HepG2 (cell line): Measurements from ENCODE around the gene FAH. TPM values are rescaled to one million over a fixed set of nuclear protein-coding genes. Genes with fewer than 3 reads are reported as not detected.

Experiments
- ATAC-seq: fragments of 200-7000 bp; cut with Tn5 transposase; 3 replicates; pipeline ENCODE4 v1.9.1; 2020; ENCODE audit warnings: mild to moderate bottlenecking, moderate library complexity
- BruUV-seq: library from RNA; stranded (reverse); fragments of 400-500 nt; replicated peaks from 2 replicates; lab custom pipeline; 2021; lab: Mats Ljungman, UMichigan
- CTCF ChIA-PET: fragments of 300-600 bp; formaldehyde crosslinking; extraction: SDS; loops from one replicate; lab custom pipeline; 2021; ENCODE audit warnings: low total read pairs, inconsistent platforms, low intra/inter-chr PET ratio; lab: Yijun Ruan, JAX
- POLR2A ChIA-PET: fragments of 350-600 bp; sonication (Branson Sonifier 250); formaldehyde crosslinking; loops from one replicate; lab custom pipeline; 2020; ENCODE audit warnings: antibody characterized with exemption, inconsistent platforms; lab: Yijun Ruan, JAX
- DNase-seq: peaks from one replicate; pipeline ENCODE4 v3.0.0-alpha.2; 2015; ENCODE audit warnings: low spot score
- FAIRE-seq: peaks from 3 replicates; lab custom pipeline; 2011; peaks lifted over from hg19 to GRCh38; lab: Jason Lieb, UNC
- H2AFZ ChIP-seq: one replicate; pipeline ENCODE4 v1.6.1; 2011; ENCODE audit warnings: low read length, inconsistent platforms
- H3K27ac ChIP-seq: fragments of 300-600 bp; 3 replicates; pipeline ENCODE4 v1.8.0; 2011; ENCODE audit warnings: mixed run types, mild to moderate bottlenecking, mixed read lengths, low read length, inconsistent platforms; ENCODE audit not compliant: insufficient read depth; ENCODE audit errors: extremely low read length
- H3K27me3 ChIP-seq, 2 experiments: fragments of 200-600 bp in 1 of 2; 2 replicates in 1 of 2; 3 replicates in 1 of 2; pipeline versions ENCODE4 v1.6.0 to v1.8.0; 2011; ENCODE audit warnings: low read length in 2 of 2, mild to moderate bottlenecking in 2 of 2, moderate library complexity in 2 of 2, inconsistent platforms in 1 of 2; ENCODE audit not compliant: insufficient read depth in 2 of 2, control insufficient read depth in 1 of 2
- H3K36me3 ChIP-seq, 2 experiments: fragments of 200-600 bp in 1 of 2; replicated peaks in 1 of 2; 2 replicates in 1 of 2; 3 replicates in 1 of 2; pipeline versions ENCODE4 v1.5.1 to v1.8.0; 2011; ENCODE audit warnings: low read length in 2 of 2, inconsistent platforms in 1 of 2; ENCODE audit not compliant: insufficient read depth in 2 of 2, control insufficient read depth in 1 of 2
- H3K4me1 ChIP-seq: 2 replicates; pipeline ENCODE4 v1.5.1; 2012; ENCODE audit warnings: low read length, inconsistent platforms; ENCODE audit not compliant: insufficient read depth
- H3K4me2 ChIP-seq: 2 replicates; pipeline ENCODE4 v1.6.0; 2011; ENCODE audit warnings: low read depth, low read length, inconsistent platforms
- H3K4me3 ChIP-seq, 3 experiments: fragments of 200-600 bp in 1 of 3; sonication (generic), shearing (Covaris generic) in 1 of 3; replicated peaks in 1 of 3; 2 replicates each; pipeline ENCODE4 v1.5.1; 2011 to 2016; ENCODE audit warnings: low read length in 3 of 3, inconsistent platforms in 2 of 3, low read depth in 2 of 3, mild to moderate bottlenecking in 2 of 3, control low read depth in 1 of 3, mixed read lengths in 1 of 3; ENCODE audit not compliant: insufficient read depth in 1 of 3
- H3K79me2 ChIP-seq: one replicate; pipeline ENCODE4 v1.6.1; 2011; ENCODE audit warnings: low read length, inconsistent platforms; ENCODE audit not compliant: insufficient read depth
- H3K9ac ChIP-seq: 2 replicates; pipeline ENCODE4 v1.6.0; 2011; ENCODE audit warnings: mild to moderate bottlenecking, low read depth, low read length, inconsistent platforms; ENCODE audit not compliant: insufficient read depth
- H3K9me3 ChIP-seq: 2 replicates; pipeline ENCODE4 v1.5.1; 2012; ENCODE audit warnings: mild to moderate bottlenecking, low read length
- H4K20me1 ChIP-seq: 2 replicates; pipeline ENCODE4 v1.6.0; 2011; ENCODE audit warnings: inconsistent platforms, mild to moderate bottlenecking, low read length, moderate library complexity; ENCODE audit not compliant: insufficient read depth
- CEBPG ChIP-seq: IDR thresholded peaks from 2 replicates; pipeline ENCODE4 v1.6.1; 2016
- CREM ChIP-seq, 2 experiments: sonication (generic) in 1 of 2; formaldehyde crosslinking in 1 of 2; IDR thresholded peaks; 2 replicates each; pipeline versions ENCODE4 v1.4.0 to v1.6.1; 2016 to 2020; ENCODE audit warnings: antibody characterized with exemption in 1 of 2, mild to moderate bottlenecking in 1 of 2, missing genetic modification reagents in 1 of 2
- ERF ChIP-seq: IDR thresholded peaks from 2 replicates; pipeline ENCODE4 v1.6.1; 2018; ENCODE audit warnings: missing biosample characterization, missing genetic modification reagents
- FOXC1 ChIP-seq: sonication (generic); formaldehyde crosslinking; IDR thresholded peaks from 2 replicates; pipeline ENCODE4 v1.8.0; 2022; ENCODE audit warnings: mild to moderate bottlenecking, missing genetic modification reagents, borderline replicate concordance
- SIN3B ChIP-seq: fragments of 150-350 bp; IDR thresholded peaks from 2 replicates; pipeline ENCODE4 v1.6.1; 2014; ENCODE audit warnings: low read length
- SP4 ChIP-seq: sonication (generic); formaldehyde crosslinking; IDR thresholded peaks from 2 replicates; pipeline ENCODE4 v1.8.1; 2023; ENCODE audit warnings: mild to moderate bottlenecking, missing genetic modification reagents
- TBX2 ChIP-seq: sonication (generic); formaldehyde crosslinking; IDR thresholded peaks from 2 replicates; pipeline ENCODE4 v1.5.0; 2020; ENCODE audit warnings: missing genetic modification reagents, mild to moderate bottlenecking, borderline replicate concordance
- TERF1 ChIP-seq: sonication (generic); formaldehyde crosslinking; IDR thresholded peaks from 2 replicates; pipeline ENCODE4 v1.8.0; 2022; ENCODE audit warnings: mild to moderate bottlenecking, missing genetic modification reagents, moderate library complexity
- U2AF2 ChIP-seq: fragments of 200-400 bp; formaldehyde crosslinking; IDR thresholded peaks from 2 replicates; pipeline ENCODE4 v1.6.1; 2017; ENCODE audit warnings: low read depth, mild to moderate bottlenecking, low read length
- ZHX1 ChIP-seq: sonication (generic); formaldehyde crosslinking; IDR thresholded peaks from 2 replicates; pipeline ENCODE4 v1.8.1; 2022; ENCODE audit warnings: low read depth, mild to moderate bottlenecking, missing genetic modification reagents
- ZNF570 ChIP-seq: sonication (generic); formaldehyde crosslinking; IDR thresholded peaks from 2 replicates; pipeline ENCODE4 v1.4.0; 2020; ENCODE audit warnings: mild to moderate bottlenecking, missing genetic modification reagents, borderline replicate concordance
- ZNF574 ChIP-seq: sonication (generic); formaldehyde crosslinking; IDR thresholded peaks from 2 replicates; pipeline ENCODE4 v1.4.0; 2020; ENCODE audit warnings: missing genetic modification reagents
- ZNF580 ChIP-seq: IDR thresholded peaks from 2 replicates; pipeline ENCODE4 v1.6.1; 2016; ENCODE audit warnings: low read depth, borderline replicate concordance
- ZUFSP ChIP-seq: sonication (generic); formaldehyde crosslinking; IDR thresholded peaks from 2 replicates; pipeline ENCODE4 v1.9.0; 2021; ENCODE audit warnings: missing genetic modification reagents, mild to moderate bottlenecking, borderline replicate concordance
- WGBS: methylation state at CpG from one replicate; pipeline ENCODE4 v1.1.6; 2017; ENCODE audit warnings: low lambda C conversion rate; 5-methylcytosine and 5-hydroxymethylcytosine counted together
- in situ Hi-C: cut with HindIII; loops from 2 replicates; pipeline ENCODE4 v1.10.0; 2017; ENCODE audit warnings: low pct_unique_long_range_greater_than_20kb; ENCODE audit not compliant: extremely low pct_ligation_motif_present
- intact Hi-C: fragments of 100-400 bp; cut with micrococcal nuclease; formaldehyde crosslinking; loops from one replicate; pipeline ENCODE4 v1.10.0; 2022; ENCODE audit not compliant: unreplicated experiment
- polyA plus RNA-seq, 8 experiments: library from polyadenylated mRNA; depleted of rRNA in 3 of 8; stranded (reverse) in 7 of 8; unstranded in 1 of 8; fragments of >200 nt; fragmentation: Illumina TruSeq in 4 of 8; extraction: Trizol in 4 of 8; gene quantifications; 2 replicates each; pipeline versions ENCODE4 v1.2.1 to v1.2.3, GENCODE V29; 2011 to 2016; ENCODE audit warnings: low read depth in 4 of 8, missing spikeins in 1 of 8, mixed read lengths in 1 of 8; ENCODE audit not compliant: insufficient read depth in 1 of 8
- total RNA-seq, 5 experiments: library from RNA; depleted of rRNA; stranded (reverse); fragments of >200 nt; fragmentation: Illumina TruSeq; extraction: Trizol; gene quantifications; 2 replicates each; pipeline ENCODE4 v1.2.3, GENCODE V29; 2016; ENCODE audit warnings: low read depth in 1 of 5

Gene FAH
- total and polyA plus RNA-seq, 2 of the 13 experiments (the other 11 are each of a cell fraction or from before 2014, with no cell fraction given), result 36.6 to 75.0 TPM

- Histone ChIP-seq H3K79me2 (peaks cover 14% of the 10 kb centered on the region), H3K4me2 (no peak overlapping the region), H3K4me1 (no peaks in the 10 kb centered on the region), H2AFZ (no peak overlapping the region), H3K27me3 (no peaks in the 10 kb centered on the region), H3K9me3 (no peaks in the 10 kb centered on the region), H3K4me3 (no peak overlapping the region), H3K9ac (no peak overlapping the region), H3K27ac (no peak overlapping the region), H3K36me3 (peaks cover 5 to 31% of the 10 kb centered on the region in 2 experiments), H4K20me1 (peaks cover 3% of the 10 kb centered on the region; the same call in 1 of the 2 replicates)
- no peak for DNase-seq
- no peak for TF ChIP-seq SP4 (CRISPR knock-in tag)
- TF ChIP-seq ZNF574 (CRISPR knock-in tag), result no peak
- no peak for TF ChIP-seq U2AF2
- TF ChIP-seq ERF, result no peak
- no peak for TF ChIP-seq TERF1 (CRISPR knock-in tag)
- TF ChIP-seq ZHX1 (CRISPR knock-in tag), result no peak
- no peak for TF ChIP-seq CREM (IDR thresholded peaks at IDR 0.05)
- no peak for TF ChIP-seq CREM (CRISPR knock-in tag; IDR thresholded peaks at IDR 0.05)
- TF ChIP-seq ZNF580 (CRISPR knock-in tag), result no peak
- no peak for TF ChIP-seq ZUFSP (CRISPR knock-in tag)
- no peak for TF ChIP-seq ZNF570 (CRISPR knock-in tag)
- TF ChIP-seq TBX2 (CRISPR knock-in tag), result no peak
- no peak for TF ChIP-seq CEBPG (CRISPR knock-in tag)
- no peak for TF ChIP-seq FOXC1 (CRISPR knock-in tag)
- no peak for TF ChIP-seq SIN3B
- no TSS peak for BruUV-seq
- CTCF ChIA-PET, result no interaction called here
- FAIRE-seq, result no peak
- intact Hi-C loops, result no loop called here
- in situ Hi-C loops, result no loop called here
- ATAC-seq, result no peak
- POLR2A ChIA-PET, result no interaction called here
- WGBS, result 97% methylated on average over 6 of the region's 6 CpGs
These were observed 29.8 kb upstream of the FAH start for GRCh38 chr15:80123034-80123433.
